Measurements from ENCODE around the gene AZIN2.
"Not testable (repeated sequence)": the region's sequence is repeated elsewhere in the genome, so short reads cannot be mapped to it uniquely, and the experiment has no call there.

AZIN2 gene

DNA sequence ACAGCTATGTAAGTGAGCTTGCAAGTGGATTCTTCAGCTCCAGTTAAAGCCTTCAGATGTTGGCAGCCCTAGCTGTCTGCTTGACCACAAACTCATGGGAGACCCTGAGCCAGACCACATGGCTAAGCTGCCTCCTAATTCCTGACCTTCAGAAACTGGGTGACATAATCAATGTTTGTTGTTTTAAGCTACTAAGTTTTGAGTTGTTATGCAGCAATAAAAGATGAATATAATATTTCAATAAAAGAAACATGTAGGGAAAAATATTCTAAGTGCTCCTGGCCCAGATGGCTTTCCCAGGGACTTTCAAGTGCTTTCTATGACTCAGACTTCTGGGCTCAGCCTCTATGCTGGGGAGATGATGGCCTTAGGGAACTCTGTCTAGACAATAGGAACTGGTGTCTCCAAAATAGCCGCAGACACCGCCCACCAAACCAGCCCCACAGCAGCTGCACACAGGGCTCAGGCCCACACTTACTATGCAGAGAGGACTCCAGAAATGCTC is 20.3 kb upstream of the AZIN2 start:
- DNase-seq: no peak

GRCh38 chr1:33061834-33062233 is 19.1 kb upstream of the AZIN2 start:
- DNase-seq: no peak

DNA sequence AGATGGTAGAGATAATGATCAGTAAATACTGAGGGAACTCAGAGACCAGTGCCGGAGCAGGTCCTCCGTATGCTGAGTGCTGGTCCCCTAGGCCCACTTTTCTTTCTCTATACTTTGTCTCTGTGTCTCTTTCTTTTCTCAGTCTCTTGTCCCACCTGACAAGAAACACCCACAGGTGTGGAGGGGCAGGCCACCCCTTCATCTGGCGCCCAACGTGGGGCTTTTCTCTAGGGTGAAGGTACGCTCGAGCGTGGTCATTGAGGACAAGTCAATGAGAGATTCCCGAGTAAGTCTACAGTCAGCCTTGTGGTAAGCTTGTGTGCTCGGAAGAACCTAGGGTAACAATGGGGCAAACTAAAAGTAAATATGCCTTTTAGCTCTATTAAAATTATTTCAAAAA is 16.7 kb upstream of the AZIN2 start:
- DNase-seq: not testable (repeated sequence)

DNA sequence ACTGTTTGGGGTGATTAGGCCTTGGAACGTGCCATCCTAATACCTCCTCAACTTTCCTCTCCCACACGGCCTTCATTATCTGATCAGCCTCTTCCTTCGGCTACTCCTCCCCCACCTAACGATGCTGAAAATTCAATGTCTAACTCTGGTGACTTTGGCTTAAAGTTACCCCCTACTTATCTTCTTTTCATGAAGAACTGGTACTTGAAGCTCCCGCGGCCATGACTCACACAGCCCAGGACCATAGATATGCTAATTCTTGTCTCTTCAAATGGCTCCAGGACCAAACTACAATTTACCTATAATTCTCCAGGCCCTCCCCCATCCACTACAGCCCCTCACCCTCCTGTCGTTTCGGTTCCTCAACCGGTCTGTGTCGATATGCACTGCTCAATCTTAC is 15.7 kb upstream of the AZIN2 start:
- DNase-seq: no peak

DNA sequence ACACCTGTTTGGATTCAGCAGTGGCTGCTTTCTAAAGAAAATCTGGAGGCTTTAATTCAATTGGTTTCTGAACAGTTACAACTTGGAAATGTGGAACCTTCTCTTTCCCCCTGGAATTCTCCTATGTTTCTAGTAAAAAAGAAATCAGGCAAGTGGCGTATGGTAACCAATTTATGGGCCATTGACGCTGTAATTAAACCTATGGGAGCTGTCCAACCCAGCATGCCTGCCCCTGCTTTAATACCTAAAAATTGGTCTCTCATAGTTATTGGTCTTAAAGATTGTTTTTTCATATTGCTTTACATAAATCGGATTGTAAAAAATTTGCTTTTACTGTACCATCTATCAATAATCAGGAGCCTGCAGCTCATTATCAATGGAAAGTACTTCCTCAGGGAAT is 14.5 kb upstream of the AZIN2 start:
- not testable (repeated sequence) for DNase-seq

DNA sequence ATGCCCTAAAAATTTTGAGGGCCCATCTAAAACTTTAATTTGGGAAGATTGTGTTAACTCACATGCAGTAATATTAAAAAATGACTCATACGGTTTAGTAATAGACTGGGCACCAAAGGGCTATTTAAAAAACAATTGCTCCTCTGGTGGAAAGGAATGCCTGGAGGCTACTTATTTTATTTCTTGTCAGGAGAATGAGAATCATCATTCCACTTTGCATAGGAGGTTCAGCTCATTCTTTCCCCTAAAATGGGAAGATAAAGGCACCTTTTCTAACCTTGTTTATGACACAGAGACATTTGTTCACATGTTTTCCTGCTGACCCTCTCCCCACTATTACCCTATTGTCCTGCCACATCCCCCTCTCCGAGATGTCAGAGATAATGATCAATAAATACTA is 12.8 kb upstream of the AZIN2 start:
- DNase-seq: not testable (repeated sequence)

DNA sequence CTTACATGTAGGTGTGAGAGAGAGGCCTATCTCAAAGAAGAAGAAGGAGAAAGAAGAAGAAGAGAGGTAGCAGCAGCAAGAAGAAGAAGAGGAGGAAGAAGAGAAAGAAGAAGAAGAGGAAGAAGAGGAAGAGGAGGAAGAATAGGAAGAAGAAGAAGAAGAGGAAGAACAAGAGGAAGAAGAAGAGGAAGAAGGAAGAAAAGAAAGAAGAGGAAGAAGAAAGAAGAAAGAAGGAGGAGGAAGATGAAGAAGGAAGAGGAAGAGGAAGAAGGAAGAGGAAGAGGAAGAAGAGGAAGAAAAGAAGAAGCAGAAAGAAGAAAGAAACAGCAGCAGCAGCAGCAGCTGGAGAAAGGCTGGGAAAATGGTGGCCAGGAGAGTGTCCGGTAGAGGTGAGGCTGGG is 10.3 kb upstream of the AZIN2 start:
- DNase-seq: no peak

DNA sequence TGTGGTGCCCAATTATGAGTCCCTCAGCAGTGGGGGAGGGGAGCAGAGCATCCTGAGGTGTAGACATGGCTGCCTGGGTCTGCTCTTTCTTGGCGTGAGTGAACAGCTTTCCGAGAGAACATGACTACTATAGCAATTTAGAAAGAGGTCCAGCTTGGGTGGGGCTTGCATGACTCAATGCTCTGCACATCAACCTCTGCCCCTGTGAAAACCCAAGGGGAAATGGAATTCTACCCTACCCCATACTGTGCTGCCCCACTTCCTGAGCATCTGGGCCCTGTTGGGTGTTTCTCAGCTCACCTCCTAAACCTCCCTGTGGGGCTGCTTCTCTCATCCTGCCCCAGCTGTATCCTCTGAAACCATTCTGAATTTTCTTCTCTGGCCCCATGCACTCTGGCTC is 8.2 kb upstream of the AZIN2 start:
- no peak for DNase-seq

DNA sequence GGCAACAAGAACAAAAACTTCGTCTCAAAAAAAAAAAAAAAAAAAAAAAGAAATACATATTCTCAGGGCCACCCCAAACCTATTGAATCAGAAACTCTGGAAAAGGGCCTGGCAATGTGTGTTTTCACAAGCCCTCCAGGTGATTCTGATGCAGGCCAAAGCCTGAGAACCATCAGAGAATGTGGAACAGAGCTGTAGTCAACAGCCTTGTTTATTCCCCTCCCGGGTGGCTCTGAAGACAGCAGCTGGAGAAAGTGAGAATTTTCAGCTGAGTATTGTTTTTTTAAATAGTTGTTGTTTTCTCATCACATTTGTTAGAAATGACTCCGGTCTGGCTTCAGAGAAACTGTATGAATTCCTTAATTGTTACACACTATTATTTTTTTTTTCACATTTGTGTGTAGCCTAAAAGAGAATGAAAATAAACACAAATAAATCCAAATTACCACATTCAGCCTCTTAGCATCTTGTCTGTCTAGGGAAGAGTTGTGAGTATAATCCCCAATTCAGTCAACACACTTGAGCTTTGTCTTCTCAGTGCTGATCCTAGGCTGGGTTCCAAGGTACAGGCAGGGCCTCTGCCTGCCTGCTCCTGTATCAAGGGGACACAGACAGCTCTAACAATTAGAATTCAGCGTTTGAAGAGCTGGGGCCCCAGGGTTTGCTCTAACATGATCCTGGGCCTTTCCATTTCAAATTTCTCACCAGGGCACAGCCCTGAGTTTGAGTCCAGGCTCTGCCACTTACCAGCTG is 6.6 kb upstream of the AZIN2 start:
- no peak for DNase-seq

- no peak for DNase-seq
These were observed 2.8 kb upstream of the AZIN2 start for GRCh38 chr1:33078030-33078591.

DNA sequence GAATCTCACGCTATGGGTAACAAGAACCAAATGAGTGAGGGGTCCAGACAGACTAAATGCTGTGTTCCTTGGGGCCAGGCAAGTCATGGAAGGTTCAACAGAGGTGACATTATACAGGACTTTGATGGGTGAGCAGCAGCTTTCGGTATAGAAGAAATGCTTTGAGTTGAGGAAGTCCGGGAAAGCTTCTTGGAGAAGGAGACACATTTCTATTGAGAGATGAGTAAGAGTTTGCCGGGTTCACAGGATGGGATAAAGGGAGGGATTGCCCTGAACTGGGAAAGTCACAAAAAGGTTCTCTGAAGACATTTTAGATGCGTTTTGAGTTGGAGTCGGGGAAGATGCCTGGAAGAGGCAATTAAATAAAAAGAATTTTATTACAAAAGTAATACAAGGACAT is 580 bp upstream of the AZIN2 start:
- DNase-seq: no peak

DNA sequence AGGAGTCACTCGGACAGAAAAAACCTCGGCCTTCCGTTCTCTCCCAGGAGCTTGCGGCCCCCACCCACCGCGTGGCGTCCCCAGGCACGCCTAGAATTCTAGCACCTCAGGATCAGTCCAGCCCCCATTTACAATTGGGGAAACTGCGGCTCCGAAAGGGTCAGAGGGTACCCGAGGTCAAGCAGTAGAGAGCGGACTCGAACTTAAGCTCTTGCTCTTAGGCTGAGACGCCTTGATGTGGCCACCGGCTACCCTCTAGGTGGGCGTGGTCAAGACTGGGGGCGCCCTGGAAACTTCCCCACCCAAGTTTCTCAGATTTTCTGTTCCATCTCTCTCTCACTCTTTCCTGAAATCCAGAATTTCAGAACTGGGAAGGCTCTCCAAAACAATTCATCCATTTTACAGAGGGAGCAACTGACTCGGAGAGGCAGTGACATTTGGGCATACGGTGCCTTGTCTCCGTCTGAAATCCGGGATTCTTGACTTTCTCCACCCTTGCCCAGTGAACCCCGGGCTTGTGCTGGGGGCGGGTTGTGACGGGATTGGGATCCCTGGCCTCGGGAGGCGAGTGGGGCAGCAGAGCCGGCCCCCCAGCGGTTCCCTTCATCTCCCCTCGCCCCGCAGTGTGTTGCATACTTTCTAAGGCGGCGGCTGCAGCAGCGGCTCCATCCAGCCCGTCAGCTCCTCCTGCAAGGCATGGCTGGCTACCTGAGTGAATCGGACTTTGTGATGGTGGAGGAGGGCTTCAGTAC is 777 bp downstream of the AZIN2 start:
- DNase-seq: no peak

DNA sequence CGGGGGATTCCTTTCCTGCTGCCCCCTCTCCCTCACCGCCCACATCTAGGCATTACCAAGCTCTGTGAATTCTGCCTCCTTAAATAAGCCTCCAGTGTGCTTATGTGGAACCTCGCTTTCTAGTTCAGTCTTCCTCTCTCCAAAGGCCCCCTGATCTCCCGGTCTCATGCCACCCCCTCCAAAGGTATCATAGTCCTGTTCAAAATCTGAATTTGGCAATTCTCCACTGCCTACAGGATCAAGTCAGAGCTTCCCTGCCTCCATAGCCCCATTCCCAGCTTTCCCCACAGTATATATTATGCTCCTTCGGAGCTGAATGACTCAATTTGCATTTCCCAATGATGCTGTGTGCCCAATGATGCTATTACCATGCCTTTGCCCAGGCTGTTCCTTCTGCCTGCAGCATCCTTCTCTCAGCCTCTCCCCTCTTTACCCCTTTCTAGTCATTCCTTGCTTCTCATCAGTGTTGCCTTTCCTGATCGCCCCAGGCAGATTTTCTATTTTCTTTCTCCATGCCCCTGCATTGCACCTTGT is 1.7 kb downstream of the AZIN2 start:
- DNase-seq: no peak

GRCh38 chr1:33085332-33085731 is 4.4 kb downstream of the AZIN2 start:
- DNase-seq: no peak

DNA sequence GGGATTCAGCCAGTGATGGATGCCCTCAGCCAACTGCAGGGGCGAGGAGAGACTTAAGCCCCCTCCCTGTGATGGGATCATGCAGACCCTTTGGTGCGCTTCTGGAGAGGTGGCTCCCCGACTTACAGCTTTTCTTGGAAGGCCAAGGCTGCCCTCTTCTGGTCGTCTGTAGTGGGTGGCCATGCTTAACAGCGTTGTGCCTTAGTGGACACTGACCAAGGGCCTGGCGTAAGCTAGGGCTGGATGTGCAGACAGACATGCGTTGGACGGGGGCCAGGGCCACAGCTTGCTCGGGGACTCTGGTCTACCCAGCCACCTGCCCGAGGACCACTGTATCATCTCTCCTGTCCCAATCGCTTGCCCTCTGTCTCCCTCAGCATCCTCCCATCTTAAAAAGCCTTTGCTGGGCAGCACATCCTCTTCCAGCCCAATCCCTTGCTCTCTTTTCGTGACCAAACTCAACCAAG is 5.5 kb downstream of the AZIN2 start:
- peak; percentile 15 for DNase-seq

DNA sequence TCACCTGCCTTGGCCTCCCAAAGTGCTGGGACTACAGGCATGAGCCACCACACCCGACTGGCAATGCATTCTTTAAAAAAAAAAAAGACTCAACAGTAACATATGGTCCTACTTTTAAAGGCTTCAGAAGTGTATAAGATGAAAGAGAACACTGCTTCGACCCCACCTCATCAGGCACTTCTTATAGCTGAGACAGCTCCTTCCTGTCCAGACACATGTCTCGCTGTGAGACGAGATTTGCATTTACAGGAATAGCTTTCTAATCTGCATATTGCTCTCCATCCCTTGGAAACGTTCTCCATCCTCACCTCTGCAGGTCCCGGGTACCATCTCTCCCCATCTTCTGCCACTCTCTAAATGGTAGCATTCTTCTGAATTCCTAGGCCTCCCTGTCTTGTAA is 6.7 kb downstream of the AZIN2 start:
- no peak for DNase-seq

DNA sequence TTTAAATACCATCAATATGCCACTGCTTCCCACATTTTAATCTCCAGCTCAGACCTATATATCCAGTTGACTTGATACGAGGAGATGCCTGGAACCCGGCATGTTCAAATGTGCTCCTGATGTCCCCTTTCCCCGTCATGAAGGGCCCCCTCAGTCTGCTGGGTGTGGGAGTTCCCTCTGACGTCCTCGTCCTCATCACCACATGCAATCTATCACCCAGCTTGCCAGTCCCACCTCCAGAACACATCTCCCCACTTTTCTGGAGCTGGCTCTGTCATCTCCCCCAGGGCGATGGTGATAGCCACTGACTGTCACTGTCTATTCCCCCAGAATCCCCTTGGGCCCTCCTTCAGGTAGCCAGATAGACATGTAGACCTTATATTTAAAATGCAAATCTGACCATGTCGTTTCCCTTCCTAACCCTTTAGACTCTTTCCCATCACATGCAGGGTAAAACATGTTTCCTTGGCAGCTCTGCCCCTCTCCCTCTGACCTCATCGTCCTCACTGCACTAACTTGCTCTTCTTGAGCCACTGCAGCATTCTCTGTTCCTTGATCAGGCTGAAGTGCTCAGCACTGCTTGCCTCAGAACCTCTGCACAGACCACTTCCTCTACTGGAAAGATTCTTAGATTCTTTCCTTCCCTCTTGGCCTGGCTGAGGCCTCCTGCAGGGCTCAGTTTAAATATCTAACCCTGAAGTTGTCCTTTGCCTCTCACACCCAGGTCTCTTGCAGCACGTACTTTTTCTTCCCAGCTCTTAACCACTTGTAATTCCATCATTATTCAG is 7.4 kb downstream of the AZIN2 start:
- no peak for DNase-seq

GRCh38 chr1:33089457-33089856 is 8.5 kb downstream of the AZIN2 start:
- no peak for DNase-seq

DNA sequence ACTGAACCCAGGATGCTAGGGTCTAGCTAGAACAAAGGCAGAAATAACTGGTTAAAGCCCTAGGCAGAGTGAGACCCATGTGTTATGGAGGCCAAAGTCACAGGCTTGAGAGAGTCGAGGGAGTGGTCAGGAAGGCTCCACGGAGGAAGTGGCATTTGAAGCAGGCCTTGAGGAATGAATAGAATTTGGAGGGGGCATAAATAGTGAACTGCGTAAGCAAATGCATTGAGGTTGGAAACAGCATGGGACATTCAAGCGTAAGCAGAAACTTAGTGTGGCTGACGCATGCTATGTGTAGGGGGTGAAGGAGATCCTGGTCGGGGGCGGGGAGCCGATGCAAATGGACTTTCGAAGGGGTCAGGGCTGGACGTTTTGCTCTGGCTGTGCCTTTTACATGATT is 11.5 kb downstream of the AZIN2 start:
- no peak for DNase-seq

DNA sequence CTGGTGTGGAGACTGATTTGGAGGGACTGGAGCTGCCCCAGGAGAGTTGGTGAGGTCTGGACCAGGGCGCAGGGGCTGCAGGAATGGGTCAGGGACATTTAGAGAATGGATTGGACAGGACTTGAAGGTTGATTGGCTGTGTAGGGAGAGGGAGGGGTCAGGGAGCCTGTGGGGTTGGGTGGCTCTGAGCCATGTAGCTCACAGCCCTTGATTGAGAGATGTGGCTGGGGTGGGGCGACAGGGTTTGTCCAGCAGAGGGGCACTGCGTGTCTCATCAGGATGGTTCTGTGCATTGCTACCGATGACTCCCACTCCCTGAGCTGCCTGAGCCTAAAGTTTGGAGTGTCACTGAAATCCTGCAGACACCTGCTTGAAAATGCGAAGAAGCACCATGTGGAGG is 12.1 kb downstream of the AZIN2 start:
- no peak for DNase-seq

GRCh38 chr1:33094486-33094885 is 13.5 kb downstream of the AZIN2 start:
- DNase-seq: no peak

GRCh38 chr1:33094971-33095604 is 14.1 kb downstream of the AZIN2 start:
- peak; percentile 3 for DNase-seq
